ENCODE data around the gene UST. TPM values are rescaled to one million over a fixed set of nuclear protein-coding genes. Genes with fewer than 3 reads are reported as not detected.

The UST gene
- total RNA-seq, 1 experiment from 2014 or later: 3.9 TPM

GRCh38 chr6:149064660-149065015 lies 317.8 kb downstream of the UST start:
- Histone ChIP-seq H3F3A (ENCODE audit: low read length, unreplicated experiment) (no peaks in the 10 kb centered on the region), H3K36me3 (ENCODE audit: low read depth, low read length) (no peaks in the 10 kb centered on the region), H3K79me2 (ENCODE audit: low read length) (no peaks in the 10 kb centered on the region), H3K4me3 (ENCODE audit: low read length) (no peak overlapping the region), H3K9me3 (ENCODE audit: low read length) (no peaks in the 10 kb centered on the region), H3K9ac (ENCODE audit: low read length) (no peak overlapping the region), H3K4me2 (ENCODE audit: low read length) (no peak overlapping the region), H2AFZ (ENCODE audit: low read length) (no peak overlapping the region), H3K4me1 (ENCODE audit: insufficient read depth, low read length) (peaks cover 23% of the 10 kb centered on the region), H3K27me3 (ENCODE audit: low read length) (no peaks in the 10 kb centered on the region), H4K20me1 (ENCODE audit: low read length) (no peaks in the 10 kb centered on the region), H3K9me2 (replicated peaks; ENCODE audit: low read length) (no peaks in the 10 kb centered on the region), H3K27ac (ENCODE audit: low read length) (no peak overlapping the region)
- intact Hi-C loops (cut with micrococcal nuclease): no loop called here
- ChIA-PET CTCF (no interaction called here), POLR2A (ENCODE audit: unreplicated experiment) (no interaction called here)
- DNase-seq (no peak), ATAC-seq (no peak)
- TF ChIP-seq EZH2phosphoT487 (IDR thresholded peaks at IDR 0.05; ENCODE audit: borderline replicate concordance, low read length): no peak
- TF ChIP-seq, protein P1, sequence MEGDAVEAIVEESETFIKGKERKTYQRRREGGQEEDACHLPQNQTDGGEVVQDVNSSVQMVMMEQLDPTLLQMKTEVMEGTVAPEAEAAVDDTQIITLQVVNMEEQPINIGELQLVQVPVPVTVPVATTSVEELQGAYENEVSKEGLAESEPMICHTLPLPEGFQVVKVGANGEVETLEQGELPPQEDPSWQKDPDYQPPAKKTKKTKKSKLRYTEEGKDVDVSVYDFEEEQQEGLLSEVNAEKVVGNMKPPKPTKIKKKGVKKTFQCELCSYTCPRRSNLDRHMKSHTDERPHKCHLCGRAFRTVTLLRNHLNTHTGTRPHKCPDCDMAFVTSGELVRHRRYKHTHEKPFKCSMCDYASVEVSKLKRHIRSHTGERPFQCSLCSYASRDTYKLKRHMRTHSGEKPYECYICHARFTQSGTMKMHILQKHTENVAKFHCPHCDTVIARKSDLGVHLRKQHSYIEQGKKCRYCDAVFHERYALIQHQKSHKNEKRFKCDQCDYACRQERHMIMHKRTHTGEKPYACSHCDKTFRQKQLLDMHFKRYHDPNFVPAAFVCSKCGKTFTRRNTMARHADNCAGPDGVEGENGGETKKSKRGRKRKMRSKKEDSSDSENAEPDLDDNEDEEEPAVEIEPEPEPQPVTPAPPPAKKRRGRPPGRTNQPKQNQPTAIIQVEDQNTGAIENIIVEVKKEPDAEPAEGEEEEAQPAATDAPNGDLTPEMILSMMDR (conservative IDR thresholded peaks at IDR 0.05; ENCODE audit: low read depth, low read length): no peak
- no TSS peak for BruUV-seq (replicated peaks)

DNA sequence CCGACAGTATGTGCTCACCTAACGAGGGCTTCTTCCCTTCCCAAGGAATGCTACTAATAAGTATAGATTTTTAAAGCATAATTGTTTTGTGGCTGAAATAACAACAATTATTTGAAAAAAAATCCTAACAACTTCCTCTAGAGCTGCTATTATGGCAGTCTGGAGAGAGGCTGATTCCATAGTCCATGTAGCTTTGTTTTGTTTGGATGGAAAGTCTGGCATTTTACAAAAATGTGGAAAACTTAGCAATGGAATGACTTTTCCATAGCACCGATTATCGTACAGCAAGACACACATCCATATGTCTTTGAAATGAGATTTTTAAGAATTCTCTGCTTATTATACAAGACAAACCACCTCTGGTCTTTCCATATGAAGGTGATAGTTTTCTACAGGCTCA lies 318.3 kb downstream of the UST start:
- no peaks in the 10 kb centered on the region for H3K79me2 ChIP-seq (ENCODE audit: low read length)
- H3K9me3 ChIP-seq (ENCODE audit: low read length): no peaks in the 10 kb centered on the region
- no TSS peak for BruUV-seq (replicated peaks)
- POLR2A ChIA-PET (ENCODE audit: unreplicated experiment): no interaction called here
- DNase-seq (no peak), ATAC-seq (no peak)
- no peaks in the 10 kb centered on the region for H3K27me3 ChIP-seq (ENCODE audit: low read length)
- H3K27ac ChIP-seq (ENCODE audit: low read length): no peak overlapping the region
- H3K4me2 ChIP-seq (ENCODE audit: low read length): no peak overlapping the region
- TF ChIP-seq EZH2phosphoT487 (IDR thresholded peaks at IDR 0.05; ENCODE audit: borderline replicate concordance, low read length) (no peak), EZH2 (IDR thresholded peaks at IDR 0.05; ENCODE audit: low read length, unreplicated experiment) (no peak)
- TF ChIP-seq, protein P1 (conservative IDR thresholded peaks at IDR 0.05; ENCODE audit: low read depth, low read length): no peak
- no peak overlapping the region for H3K9ac ChIP-seq (ENCODE audit: low read length)
- CTCF ChIA-PET: no interaction called here
- no peaks in the 10 kb centered on the region for H3F3A ChIP-seq (ENCODE audit: low read length, unreplicated experiment)
- peaks cover 21% of the 10 kb centered on the region for H3K4me1 ChIP-seq (ENCODE audit: insufficient read depth, low read length)
- H2AFZ ChIP-seq (ENCODE audit: low read length): no peak overlapping the region
- H3K9me2 ChIP-seq (replicated peaks; ENCODE audit: low read length): no peaks in the 10 kb centered on the region
- H3K36me3 ChIP-seq (ENCODE audit: low read depth, low read length): no peaks in the 10 kb centered on the region
- intact Hi-C loops (cut with micrococcal nuclease): no loop called here
- H4K20me1 ChIP-seq (ENCODE audit: low read length): no peaks in the 10 kb centered on the region
- H3K4me3 ChIP-seq (ENCODE audit: low read length): no peak overlapping the region

DNA sequence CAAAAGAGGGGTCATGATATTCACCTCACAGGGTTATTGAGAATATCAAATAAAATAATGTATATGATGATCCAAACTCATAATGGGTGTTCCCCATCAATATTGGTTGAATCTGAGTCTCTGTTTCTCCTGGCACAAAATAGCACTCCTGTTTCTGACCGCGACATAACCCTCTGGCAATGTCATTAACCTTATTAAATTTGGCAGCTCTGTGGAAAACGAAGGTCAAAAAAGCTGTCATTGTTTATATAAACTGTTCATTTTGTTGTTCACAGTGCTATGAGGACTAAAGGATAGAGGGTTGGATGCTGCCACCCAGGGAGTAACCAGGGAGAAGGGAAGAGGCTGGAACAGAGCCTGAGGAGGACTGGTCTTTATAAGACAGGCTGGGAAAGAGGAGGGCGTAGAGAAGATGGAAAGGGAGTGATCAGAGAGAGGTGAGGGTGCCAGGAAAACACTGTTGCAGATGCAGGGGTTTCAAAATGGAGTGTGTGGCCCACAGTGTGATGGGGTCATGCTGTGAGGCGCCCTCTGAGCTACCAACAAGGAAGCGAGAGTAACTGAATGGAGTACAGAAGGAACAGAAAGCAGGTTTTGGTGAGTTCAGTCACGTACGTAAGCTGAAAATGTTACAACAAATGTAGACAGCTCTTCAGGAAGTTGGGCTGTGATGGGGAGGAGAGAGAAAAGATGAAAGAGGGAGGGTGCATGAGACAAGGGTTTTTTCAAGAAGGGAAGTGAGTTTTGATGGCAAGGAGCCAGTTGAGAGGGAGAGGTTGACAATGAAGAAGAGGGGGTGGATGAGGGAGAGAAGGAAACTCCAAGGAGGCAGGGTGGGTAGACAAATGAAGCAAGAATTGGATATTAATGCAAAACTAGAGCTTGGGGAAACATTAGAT lies 319.1 kb downstream of the UST start:
- intact Hi-C loops (cut with micrococcal nuclease): no loop called here
- no peak overlapping the region for H3K9ac ChIP-seq (ENCODE audit: low read length)
- no peaks in the 10 kb centered on the region for H3K27me3 ChIP-seq (ENCODE audit: low read length)
- TF ChIP-seq EZH2phosphoT487 (IDR thresholded peaks at IDR 0.05; ENCODE audit: borderline replicate concordance, low read length): no peak
- TF ChIP-seq, protein P1 (conservative IDR thresholded peaks at IDR 0.05; ENCODE audit: low read depth, low read length): no peak
- H3K9me3 ChIP-seq (ENCODE audit: low read length): no peaks in the 10 kb centered on the region
- H3K9me2 ChIP-seq (replicated peaks; ENCODE audit: low read length): no peaks in the 10 kb centered on the region
- H3K4me2 ChIP-seq (ENCODE audit: low read length): no peak overlapping the region
- no peak overlapping the region for H3K4me3 ChIP-seq (ENCODE audit: low read length)
- H4K20me1 ChIP-seq (ENCODE audit: low read length): no peaks in the 10 kb centered on the region
- ChIA-PET CTCF (no interaction called here), POLR2A (ENCODE audit: unreplicated experiment) (no interaction called here)
- BruUV-seq (replicated peaks): no TSS peak
- H3K36me3 ChIP-seq (ENCODE audit: low read depth, low read length): no peaks in the 10 kb centered on the region
- peaks cover 13% of the 10 kb centered on the region for H3K4me1 ChIP-seq (ENCODE audit: insufficient read depth, low read length)
- no peak for DNase-seq
- H3K79me2 ChIP-seq (ENCODE audit: low read length): no peaks in the 10 kb centered on the region
- no peak overlapping the region for H3K27ac ChIP-seq (ENCODE audit: low read length)
- ATAC-seq: no peak
- H2AFZ ChIP-seq (ENCODE audit: low read length): no peak overlapping the region
- no peaks in the 10 kb centered on the region for H3F3A ChIP-seq (ENCODE audit: low read length, unreplicated experiment)
